Measurements from ENCODE around the gene LBHD2. TPM values are rescaled to one million over a fixed set of nuclear protein-coding genes. Genes with fewer than 3 reads are reported as not detected.

The LBHD2 gene
- total RNA-seq, 1 donor from 2014 or later, result not detected

DNA sequence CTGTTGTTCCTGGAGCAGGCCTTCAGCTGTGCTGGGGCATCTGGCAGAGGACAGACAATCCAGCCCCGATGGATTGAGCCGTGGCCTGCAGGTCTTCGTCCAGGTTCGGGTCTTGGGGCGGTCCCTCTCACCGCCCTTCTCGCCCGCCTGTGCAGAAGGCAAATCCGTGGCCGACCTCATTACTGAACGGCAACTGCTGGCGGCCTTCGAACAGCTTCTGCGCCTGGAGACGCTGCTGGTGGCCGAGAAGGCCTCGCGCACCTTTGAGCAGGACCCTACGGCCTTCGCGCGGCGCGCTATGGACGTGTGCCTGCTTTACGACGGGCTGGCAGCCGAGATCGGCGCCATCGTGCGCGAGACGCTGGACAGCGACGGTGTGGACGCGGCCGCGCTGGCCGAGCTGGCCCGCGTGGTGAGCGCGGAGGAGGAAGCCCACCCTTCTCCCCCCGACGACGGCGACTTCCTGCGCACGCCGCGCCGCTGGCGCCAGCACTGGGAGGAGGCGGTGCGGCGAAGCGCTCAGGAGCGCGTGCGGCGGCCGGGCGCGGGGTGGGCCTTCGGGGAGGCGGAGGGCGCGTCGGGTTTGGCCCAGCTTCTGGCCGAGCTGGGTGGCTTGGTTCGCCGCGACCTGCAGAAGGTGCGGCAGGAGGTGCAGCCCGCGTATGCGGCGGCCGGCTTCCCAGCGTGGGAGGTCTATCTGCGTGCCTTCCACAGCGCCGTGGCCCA lies 18.1 kb downstream of the LBHD2 start:
- intact Hi-C loops (cut with micrococcal nuclease), result loop anchor here (10.0 kb wide), 1 partner anchor 83 kb away; no protein-coding TSS in a partner anchor
- H3K4me1 ChIP-seq, result peaks cover 32% of the 10 kb centered on the region
- no peaks in the 10 kb centered on the region for H3K9me3 ChIP-seq (replicated peaks)
- TF ChIP-seq, protein P1, sequence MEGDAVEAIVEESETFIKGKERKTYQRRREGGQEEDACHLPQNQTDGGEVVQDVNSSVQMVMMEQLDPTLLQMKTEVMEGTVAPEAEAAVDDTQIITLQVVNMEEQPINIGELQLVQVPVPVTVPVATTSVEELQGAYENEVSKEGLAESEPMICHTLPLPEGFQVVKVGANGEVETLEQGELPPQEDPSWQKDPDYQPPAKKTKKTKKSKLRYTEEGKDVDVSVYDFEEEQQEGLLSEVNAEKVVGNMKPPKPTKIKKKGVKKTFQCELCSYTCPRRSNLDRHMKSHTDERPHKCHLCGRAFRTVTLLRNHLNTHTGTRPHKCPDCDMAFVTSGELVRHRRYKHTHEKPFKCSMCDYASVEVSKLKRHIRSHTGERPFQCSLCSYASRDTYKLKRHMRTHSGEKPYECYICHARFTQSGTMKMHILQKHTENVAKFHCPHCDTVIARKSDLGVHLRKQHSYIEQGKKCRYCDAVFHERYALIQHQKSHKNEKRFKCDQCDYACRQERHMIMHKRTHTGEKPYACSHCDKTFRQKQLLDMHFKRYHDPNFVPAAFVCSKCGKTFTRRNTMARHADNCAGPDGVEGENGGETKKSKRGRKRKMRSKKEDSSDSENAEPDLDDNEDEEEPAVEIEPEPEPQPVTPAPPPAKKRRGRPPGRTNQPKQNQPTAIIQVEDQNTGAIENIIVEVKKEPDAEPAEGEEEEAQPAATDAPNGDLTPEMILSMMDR (IDR thresholded peaks at IDR 0.05; ENCODE audit: borderline replicate concordance), result no peak
- H3K36me3 ChIP-seq, result no peaks in the 10 kb centered on the region
- no peak overlapping the region for H3K27ac ChIP-seq (replicated peaks)
- peak overlapping the region; percentile 48 for H3K4me3 ChIP-seq
- DNase-seq, result no peak
- H3K27me3 ChIP-seq (ENCODE audit: low read depth), result peaks cover 84% of the 10 kb centered on the region

DNA sequence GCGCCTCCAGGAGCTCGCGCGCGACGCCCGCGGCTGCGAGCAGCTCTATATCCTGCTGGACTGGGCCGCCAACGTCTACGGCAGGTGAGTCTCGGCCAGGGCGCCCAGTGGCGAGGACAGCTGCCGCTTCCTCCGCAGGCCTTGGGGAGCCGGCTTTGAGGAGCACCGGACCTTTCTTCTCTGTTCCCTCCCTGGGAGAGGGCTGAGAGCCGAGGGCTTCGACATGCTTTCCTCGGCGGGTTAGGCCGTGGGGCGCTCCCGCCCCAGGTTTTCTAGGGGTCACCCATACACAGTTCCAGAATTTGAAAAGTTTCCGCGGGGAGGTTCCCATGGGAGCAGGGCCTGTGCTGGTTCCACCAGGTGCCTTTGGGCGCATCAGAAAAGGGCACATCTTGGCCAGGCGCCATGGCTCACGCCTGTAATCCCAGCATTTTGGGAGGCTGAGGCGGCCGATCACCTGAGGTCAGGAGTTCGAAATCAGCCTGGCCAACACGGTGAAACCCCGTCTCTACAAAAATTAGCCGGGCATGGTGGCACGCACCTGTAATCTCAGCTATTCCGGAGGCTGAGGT lies 18.8 kb downstream of the LBHD2 start:
- H3K9me3 ChIP-seq (replicated peaks), result no peaks in the 10 kb centered on the region
- H3K36me3 ChIP-seq, result no peaks in the 10 kb centered on the region
- peaks cover 77% of the 10 kb centered on the region for H3K27me3 ChIP-seq (ENCODE audit: low read depth)
- peaks cover 32% of the 10 kb centered on the region for H3K4me1 ChIP-seq
- intact Hi-C loops (cut with micrococcal nuclease), result loop anchor here (10.0 kb wide), 1 partner anchor 82 kb away; no protein-coding TSS in a partner anchor
- TF ChIP-seq, protein P1 (IDR thresholded peaks at IDR 0.05; ENCODE audit: borderline replicate concordance), result no peak
- DNase-seq, result no peak
- no peak overlapping the region for H3K27ac ChIP-seq (replicated peaks)
- peak overlapping the region; percentile 51 for H3K4me3 ChIP-seq

DNA sequence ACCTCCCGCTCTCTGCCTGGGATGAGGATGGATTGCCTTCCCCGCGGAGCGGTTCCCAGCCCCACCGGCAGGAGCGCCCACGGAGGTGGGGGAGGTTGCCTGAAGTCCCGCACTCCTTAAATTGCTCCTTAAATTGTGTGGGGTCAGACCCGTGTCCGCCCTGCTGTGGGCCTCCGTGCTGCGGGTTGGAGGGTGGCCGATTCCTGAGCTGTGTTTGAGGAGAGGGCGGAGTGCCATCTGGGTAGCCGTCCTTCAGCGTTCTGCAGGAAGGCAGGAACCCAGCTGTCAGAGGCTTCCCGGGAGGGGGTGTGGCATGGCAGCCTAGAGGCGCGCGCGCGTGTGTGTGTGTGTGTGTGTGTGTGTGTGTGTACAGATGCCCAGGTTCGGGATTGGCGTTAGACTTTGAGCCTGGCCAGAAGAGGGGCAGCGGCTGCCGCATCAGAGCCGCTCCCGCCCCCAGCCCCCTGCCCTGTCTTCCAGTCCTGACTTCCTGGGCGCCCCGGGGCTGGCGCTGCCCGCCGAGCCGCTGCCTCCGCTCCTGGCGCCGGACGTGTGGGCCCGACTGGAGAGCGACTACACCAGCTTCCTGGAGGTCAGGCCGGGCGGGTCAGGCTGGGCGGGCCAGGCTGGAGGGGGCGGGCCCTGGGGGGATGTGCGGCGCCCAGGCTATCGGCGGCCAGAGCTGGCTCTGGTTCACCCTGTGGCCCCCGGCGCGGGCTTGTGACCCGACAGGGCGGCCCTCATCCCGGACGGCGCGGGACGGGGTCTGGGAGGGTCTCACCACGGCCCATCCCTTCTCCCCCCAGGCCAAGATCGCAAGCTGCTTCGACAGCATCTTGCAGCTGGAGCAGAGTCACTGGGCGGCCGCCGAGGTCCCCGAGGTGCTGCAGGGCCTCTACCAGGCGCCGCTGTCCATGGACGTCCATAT lies 19.7 kb downstream of the LBHD2 start:
- Histone ChIP-seq H3K27ac (replicated peaks) (no peak overlapping the region), H3K36me3 (no peaks in the 10 kb centered on the region), H3K4me1 (peaks cover 32% of the 10 kb centered on the region), H3K4me3 (peak overlapping the region; percentile 51), H3K27me3 (ENCODE audit: low read depth) (peaks cover 68% of the 10 kb centered on the region), H3K9me3 (replicated peaks) (no peaks in the 10 kb centered on the region)
- DNase-seq, result peak; percentile 64
- intact Hi-C loops (cut with micrococcal nuclease), result loop anchor here (10.0 kb wide), 1 partner anchor 81 kb away; no protein-coding TSS in a partner anchor
- TF ChIP-seq, protein P1 (IDR thresholded peaks at IDR 0.05; ENCODE audit: borderline replicate concordance), result peak; percentile 28

DNA sequence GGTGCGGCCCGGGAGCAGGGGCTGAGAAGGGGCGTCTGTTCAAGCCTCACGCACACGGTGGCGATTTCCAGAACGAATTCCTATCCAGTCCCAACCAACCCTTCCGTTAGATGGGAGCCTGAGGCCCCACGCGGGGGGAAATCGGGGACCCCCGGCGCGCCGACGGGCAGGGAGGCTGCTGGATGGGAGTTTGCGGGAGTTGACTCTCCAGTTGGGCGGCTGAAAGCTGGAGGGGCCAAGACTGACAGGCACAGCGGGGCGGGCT lies 20.3 kb downstream of the LBHD2 start:
- H3K27me3 ChIP-seq (ENCODE audit: low read depth), result peaks cover 62% of the 10 kb centered on the region
- intact Hi-C loops (cut with micrococcal nuclease), result loop anchor here (10.0 kb wide), 1 partner anchor 80 kb away; no protein-coding TSS in a partner anchor
- no peak for DNase-seq
- H3K27ac ChIP-seq (replicated peaks), result no peak overlapping the region
- TF ChIP-seq, protein P1 (IDR thresholded peaks at IDR 0.05; ENCODE audit: borderline replicate concordance), result no peak
- no peaks in the 10 kb centered on the region for H3K36me3 ChIP-seq
- peak overlapping the region; percentile 51 for H3K4me3 ChIP-seq
- H3K4me1 ChIP-seq, result peaks cover 32% of the 10 kb centered on the region
- H3K9me3 ChIP-seq (replicated peaks), result no peaks in the 10 kb centered on the region

Data from left ventricle myocardium inferior (tissue), 1 donor.